Skeletal muscle satellite cell (primary cell): ENCODE measurements around the gene SBK1.

ENCODE experiments used
- H3K27me3 ChIP-seq: 2 replicates; pipeline ENCODE4 v1.7.0; 2013; ENCODE audit warnings: low read length; ENCODE audit not compliant: control insufficient read depth, insufficient read depth
- H3K36me3 ChIP-seq: 2 replicates; pipeline ENCODE4 v1.7.0; 2013; ENCODE audit warnings: mild to moderate bottlenecking, control low read depth, low read length; ENCODE audit not compliant: insufficient read depth
- H3K4me1 ChIP-seq: 2 replicates; pipeline ENCODE4 v1.7.0; 2013; ENCODE audit warnings: low read length; ENCODE audit not compliant: control insufficient read depth, insufficient read depth
- H3K4me2 ChIP-seq: 2 replicates; pipeline ENCODE4 v1.7.0; 2013; ENCODE audit warnings: mild to moderate bottlenecking, low read length
- H3K4me3 ChIP-seq: 2 replicates; pipeline ENCODE4 v1.7.0; 2013; ENCODE audit warnings: low read length
- H3K9ac ChIP-seq: 2 replicates; pipeline ENCODE4 v1.7.0; 2013; ENCODE audit warnings: mild to moderate bottlenecking, low read depth, low read length, moderate library complexity
- H3K9me3 ChIP-seq: replicated peaks from 2 replicates; pipeline ENCODE4 v1.7.0; 2013; ENCODE audit warnings: mild to moderate bottlenecking, control low read depth, low read length

SBK1 gene

GRCh38 chr16:28311413-28311812 is 19.1 kb downstream of the SBK1 start:
- Histone ChIP-seq H3K4me1 (no peaks in the 10 kb centered on the region), H3K9me3 (no peaks in the 10 kb centered on the region), H3K27me3 (peaks cover 9% of the 10 kb centered on the region), H3K9ac (no peak overlapping the region), H3K4me2 (no peak overlapping the region), H3K4me3 (no peak overlapping the region), H3K36me3 (no peaks in the 10 kb centered on the region)

- peaks cover 6% of the 10 kb centered on the region for H3K27me3 ChIP-seq
- no peaks in the 10 kb centered on the region for H3K36me3 ChIP-seq
- H3K4me1 ChIP-seq = peaks cover 1% of the 10 kb centered on the region
- H3K4me2 ChIP-seq = no peak overlapping the region
- H3K9me3 ChIP-seq = no peaks in the 10 kb centered on the region
- no peak overlapping the region for H3K9ac ChIP-seq
- no peak overlapping the region for H3K4me3 ChIP-seq
Observed at GRCh38 chr16:28311913-28312312, 19.6 kb downstream of the SBK1 start.

- Histone ChIP-seq H3K4me3 (no peak overlapping the region), H3K4me2 (no peak overlapping the region), H3K27me3 (peaks cover 6% of the 10 kb centered on the region), H3K4me1 (peaks cover 2% of the 10 kb centered on the region), H3K9me3 (no peaks in the 10 kb centered on the region), H3K9ac (no peak overlapping the region), H3K36me3 (no peaks in the 10 kb centered on the region)
Observed at GRCh38 chr16:28312327-28312726, 20.0 kb downstream of the SBK1 start.

GRCh38 chr16:28313587-28313986 is 21.3 kb downstream of the SBK1 start:
- Histone ChIP-seq H3K4me3 (no peak overlapping the region), H3K4me2 (no peak overlapping the region), H3K36me3 (no peaks in the 10 kb centered on the region), H3K4me1 (peaks cover 2% of the 10 kb centered on the region), H3K27me3 (peaks cover 6% of the 10 kb centered on the region), H3K9ac (no peak overlapping the region), H3K9me3 (no peaks in the 10 kb centered on the region)

- Histone ChIP-seq H3K36me3 (no peaks in the 10 kb centered on the region), H3K4me2 (no peak overlapping the region), H3K4me3 (no peak overlapping the region), H3K4me1 (peaks cover 2% of the 10 kb centered on the region), H3K9ac (no peak overlapping the region), H3K27me3 (peaks cover 3% of the 10 kb centered on the region), H3K9me3 (no peaks in the 10 kb centered on the region)
Observed at GRCh38 chr16:28316054-28316453, 23.7 kb downstream of the SBK1 start.

- H3K4me1 ChIP-seq = peaks cover 2% of the 10 kb centered on the region
- H3K27me3 ChIP-seq = peaks cover 3% of the 10 kb centered on the region
- no peaks in the 10 kb centered on the region for H3K9me3 ChIP-seq
- H3K4me2 ChIP-seq = peak overlapping the region; percentile 31
- no peaks in the 10 kb centered on the region for H3K36me3 ChIP-seq
- no peak overlapping the region for H3K4me3 ChIP-seq
- no peak overlapping the region for H3K9ac ChIP-seq
Observed at GRCh38 chr16:28317040-28317880, 24.9 kb downstream of the SBK1 start.

GRCh38 chr16:28318042-28318744 is 25.9 kb downstream of the SBK1 start:
- Histone ChIP-seq H3K9ac (no peak overlapping the region), H3K36me3 (no peaks in the 10 kb centered on the region), H3K4me2 (no peak overlapping the region), H3K27me3 (peaks cover 3% of the 10 kb centered on the region), H3K4me1 (peaks cover 2% of the 10 kb centered on the region), H3K4me3 (no peak overlapping the region), H3K9me3 (no peaks in the 10 kb centered on the region)

GRCh38 chr16:28319476-28320022 is 27.2 kb downstream of the SBK1 start:
- Histone ChIP-seq H3K27me3 (no peaks in the 10 kb centered on the region), H3K4me1 (peaks cover 2% of the 10 kb centered on the region)

GRCh38 chr16:28320023-28320561 is 27.8 kb downstream of the SBK1 start:
- H3K4me3 ChIP-seq = no peak overlapping the region
- H3K27me3 ChIP-seq = no peaks in the 10 kb centered on the region
- no peaks in the 10 kb centered on the region for H3K9me3 ChIP-seq
- no peak overlapping the region for H3K4me2 ChIP-seq
- H3K4me1 ChIP-seq = peaks cover 2% of the 10 kb centered on the region
- no peaks in the 10 kb centered on the region for H3K36me3 ChIP-seq
- H3K9ac ChIP-seq = no peak overlapping the region

More at GRCh38 chr16:28319476-28320022, 27.2 kb downstream of the SBK1 start:
- Histone ChIP-seq H3K9me3 (no peaks in the 10 kb centered on the region), H3K36me3 (no peaks in the 10 kb centered on the region), H3K4me2 (no peak overlapping the region), H3K4me3 (no peak overlapping the region), H3K9ac (no peak overlapping the region)

- Histone ChIP-seq H3K4me1 (peaks cover 2% of the 10 kb centered on the region), H3K4me3 (no peak overlapping the region), H3K36me3 (no peaks in the 10 kb centered on the region), H3K27me3 (no peaks in the 10 kb centered on the region), H3K9me3 (no peaks in the 10 kb centered on the region), H3K4me2 (no peak overlapping the region), H3K9ac (no peak overlapping the region)
Observed at GRCh38 chr16:28320741-28321140, 28.4 kb downstream of the SBK1 start.

GRCh38 chr16:28321700-28322411 is 29.5 kb downstream of the SBK1 start:
- Histone ChIP-seq H3K4me1 (peaks cover 2% of the 10 kb centered on the region), H3K27me3 (no peaks in the 10 kb centered on the region), H3K9me3 (no peaks in the 10 kb centered on the region), H3K36me3 (no peaks in the 10 kb centered on the region), H3K9ac (no peak overlapping the region), H3K4me2 (no peak overlapping the region), H3K4me3 (no peak overlapping the region)
